Measurements from ENCODE around the gene EPX. TPM values are rescaled to one million over a fixed set of nuclear protein-coding genes. Genes with fewer than 3 reads are reported as not detected.

Gene EPX
- total RNA-seq, 1 experiment from 2014 or later: not detected

DNA sequence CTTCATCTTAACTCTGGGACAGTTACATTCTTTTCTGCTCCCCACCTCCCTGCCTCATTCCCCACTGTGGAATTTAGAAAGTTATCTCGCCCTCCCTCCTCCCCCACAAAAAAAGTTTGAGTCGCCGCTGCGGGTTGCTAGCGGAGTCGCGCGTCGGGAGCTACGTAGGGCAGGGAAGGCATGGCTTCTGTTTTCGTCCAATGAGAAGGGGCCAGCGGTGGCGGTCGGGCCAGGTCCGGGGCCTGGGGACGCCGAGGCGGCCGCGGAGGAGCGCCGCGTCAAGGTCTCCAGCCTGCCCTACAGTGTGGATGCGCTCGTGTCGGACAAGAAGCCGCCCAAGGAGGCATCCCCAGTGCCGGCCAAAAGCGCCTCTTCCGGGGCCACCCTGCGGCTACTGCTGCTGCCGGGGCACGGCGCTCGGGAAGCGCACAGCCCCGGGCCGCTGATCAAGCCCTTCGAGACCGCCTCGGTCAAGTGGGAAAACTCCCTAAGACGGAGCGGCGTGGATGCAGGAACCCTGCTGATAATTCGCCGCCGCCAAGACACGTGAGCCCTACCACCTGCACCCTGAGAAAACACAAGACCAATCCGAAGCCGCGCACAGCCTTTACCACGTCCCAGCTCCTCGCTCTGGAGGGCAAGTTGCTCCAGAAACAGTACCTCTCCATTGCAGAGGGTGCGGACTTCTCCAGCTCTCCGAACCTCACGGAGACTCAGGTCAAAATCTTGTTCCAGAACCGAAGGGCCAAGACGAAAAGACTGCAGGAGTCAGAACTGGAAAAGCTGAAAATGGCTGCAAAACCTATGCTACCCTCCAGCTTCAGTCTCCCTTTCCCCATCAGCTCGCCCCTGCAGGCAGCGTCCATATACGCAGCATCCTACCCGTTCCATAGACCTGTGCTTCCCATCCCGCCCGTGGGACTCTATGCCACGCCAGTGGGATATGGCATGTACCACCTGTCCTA lies 35.4 kb upstream of the EPX start:
- no TSS peak for BruUV-seq (replicated peaks)
- DNase-seq: no peak
- Histone ChIP-seq H3K27ac (ENCODE audit: low read length) (no peak overlapping the region), H3K9me2 (replicated peaks; ENCODE audit: low read length) (no peaks in the 10 kb centered on the region), H4K20me1 (ENCODE audit: low read length) (no peaks in the 10 kb centered on the region), H3K4me3 (ENCODE audit: low read length) (no peak overlapping the region), H3K79me2 (ENCODE audit: low read length) (no peaks in the 10 kb centered on the region), H3K4me1 (ENCODE audit: insufficient read depth, low read length) (no peaks in the 10 kb centered on the region), H3F3A (ENCODE audit: low read length, unreplicated experiment) (no peaks in the 10 kb centered on the region), H3K9me3 (ENCODE audit: low read length) (no peaks in the 10 kb centered on the region), H2AFZ (ENCODE audit: low read length) (no peak overlapping the region), H3K27me3 (ENCODE audit: low read length) (peaks cover 90% of the 10 kb centered on the region), H3K36me3 (ENCODE audit: low read depth, low read length) (no peaks in the 10 kb centered on the region), H3K4me2 (ENCODE audit: low read length) (no peak overlapping the region), H3K9ac (ENCODE audit: low read length) (no peak overlapping the region)
- POLR2A ChIA-PET (ENCODE audit: unreplicated experiment): no interaction called here
- intact Hi-C loops (cut with micrococcal nuclease): no loop called here
- TF ChIP-seq EZH2phosphoT487 (IDR thresholded peaks at IDR 0.05; ENCODE audit: borderline replicate concordance, low read length) (no peak), EZH2 (IDR thresholded peaks at IDR 0.05; ENCODE audit: low read length, unreplicated experiment) (no peak)
- TF ChIP-seq, protein P1, sequence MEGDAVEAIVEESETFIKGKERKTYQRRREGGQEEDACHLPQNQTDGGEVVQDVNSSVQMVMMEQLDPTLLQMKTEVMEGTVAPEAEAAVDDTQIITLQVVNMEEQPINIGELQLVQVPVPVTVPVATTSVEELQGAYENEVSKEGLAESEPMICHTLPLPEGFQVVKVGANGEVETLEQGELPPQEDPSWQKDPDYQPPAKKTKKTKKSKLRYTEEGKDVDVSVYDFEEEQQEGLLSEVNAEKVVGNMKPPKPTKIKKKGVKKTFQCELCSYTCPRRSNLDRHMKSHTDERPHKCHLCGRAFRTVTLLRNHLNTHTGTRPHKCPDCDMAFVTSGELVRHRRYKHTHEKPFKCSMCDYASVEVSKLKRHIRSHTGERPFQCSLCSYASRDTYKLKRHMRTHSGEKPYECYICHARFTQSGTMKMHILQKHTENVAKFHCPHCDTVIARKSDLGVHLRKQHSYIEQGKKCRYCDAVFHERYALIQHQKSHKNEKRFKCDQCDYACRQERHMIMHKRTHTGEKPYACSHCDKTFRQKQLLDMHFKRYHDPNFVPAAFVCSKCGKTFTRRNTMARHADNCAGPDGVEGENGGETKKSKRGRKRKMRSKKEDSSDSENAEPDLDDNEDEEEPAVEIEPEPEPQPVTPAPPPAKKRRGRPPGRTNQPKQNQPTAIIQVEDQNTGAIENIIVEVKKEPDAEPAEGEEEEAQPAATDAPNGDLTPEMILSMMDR (conservative IDR thresholded peaks at IDR 0.05; ENCODE audit: low read depth, low read length): no peak
- no peak for ATAC-seq
- CTCF ChIA-PET: no interaction called here

- no peaks in the 10 kb centered on the region for H3K36me3 ChIP-seq (ENCODE audit: low read depth, low read length)
- intact Hi-C loops (cut with micrococcal nuclease): no loop called here
- H2AFZ ChIP-seq (ENCODE audit: low read length): no peak overlapping the region
- H3K4me3 ChIP-seq (ENCODE audit: low read length): no peak overlapping the region
- no peak overlapping the region for H3K4me2 ChIP-seq (ENCODE audit: low read length)
- no peak for TF ChIP-seq EZH2phosphoT487 (IDR thresholded peaks at IDR 0.05; ENCODE audit: borderline replicate concordance, low read length)
- TF ChIP-seq EZH2 (IDR thresholded peaks at IDR 0.05; ENCODE audit: low read length, unreplicated experiment): no peak
- TF ChIP-seq, protein P1 (conservative IDR thresholded peaks at IDR 0.05; ENCODE audit: low read depth, low read length): no peak
- no peaks in the 10 kb centered on the region for H3K79me2 ChIP-seq (ENCODE audit: low read length)
- ATAC-seq: no peak
- ChIA-PET CTCF (no interaction called here), POLR2A (ENCODE audit: unreplicated experiment) (no interaction called here)
- H3K27ac ChIP-seq (ENCODE audit: low read length): no peak overlapping the region
- no peaks in the 10 kb centered on the region for H3K9me2 ChIP-seq (replicated peaks; ENCODE audit: low read length)
- H4K20me1 ChIP-seq (ENCODE audit: low read length): no peaks in the 10 kb centered on the region
- BruUV-seq (replicated peaks): no TSS peak
- no peaks in the 10 kb centered on the region for H3K4me1 ChIP-seq (ENCODE audit: insufficient read depth, low read length)
- peaks cover 92% of the 10 kb centered on the region for H3K27me3 ChIP-seq (ENCODE audit: low read length)
- H3F3A ChIP-seq (ENCODE audit: low read length, unreplicated experiment): no peaks in the 10 kb centered on the region
- H3K9me3 ChIP-seq (ENCODE audit: low read length): no peaks in the 10 kb centered on the region
- DNase-seq: no peak
- no peak overlapping the region for H3K9ac ChIP-seq (ENCODE audit: low read length)
Measured at GRCh38 chr17:58158181-58158580, 34.3 kb upstream of the EPX start.

- Histone ChIP-seq H3K27me3 (ENCODE audit: low read length) (peaks cover 84% of the 10 kb centered on the region), H3K36me3 (ENCODE audit: low read depth, low read length) (no peaks in the 10 kb centered on the region)
Measured at GRCh38 chr17:58161566-58161965, 31.0 kb upstream of the EPX start.

More at GRCh38 chr17:58161566-58161965, 31.0 kb upstream of the EPX start:
- ATAC-seq (no peak), DNase-seq (no peak)
- Histone ChIP-seq H3K9me3 (ENCODE audit: low read length) (no peaks in the 10 kb centered on the region), H3K4me1 (ENCODE audit: insufficient read depth, low read length) (no peaks in the 10 kb centered on the region), H3K9me2 (replicated peaks; ENCODE audit: low read length) (no peaks in the 10 kb centered on the region), H3K4me2 (ENCODE audit: low read length) (no peak overlapping the region), H3F3A (ENCODE audit: low read length, unreplicated experiment) (no peaks in the 10 kb centered on the region), H3K79me2 (ENCODE audit: low read length) (no peaks in the 10 kb centered on the region), H3K9ac (ENCODE audit: low read length) (no peak overlapping the region), H4K20me1 (ENCODE audit: low read length) (no peaks in the 10 kb centered on the region), H3K4me3 (ENCODE audit: low read length) (no peak overlapping the region), H3K27ac (ENCODE audit: low read length) (no peak overlapping the region), H2AFZ (ENCODE audit: low read length) (no peak overlapping the region)
- BruUV-seq (replicated peaks): no TSS peak
- ChIA-PET CTCF (no interaction called here), POLR2A (ENCODE audit: unreplicated experiment) (no interaction called here)
- intact Hi-C loops (cut with micrococcal nuclease): no loop called here
- TF ChIP-seq EZH2 (IDR thresholded peaks at IDR 0.05; ENCODE audit: low read length, unreplicated experiment): no peak
- TF ChIP-seq, protein P1 (conservative IDR thresholded peaks at IDR 0.05; ENCODE audit: low read depth, low read length): no peak
- no peak for TF ChIP-seq EZH2phosphoT487 (IDR thresholded peaks at IDR 0.05; ENCODE audit: borderline replicate concordance, low read length)
